GM19035 (cell line): ENCODE measurements around the gene MEFV.
"Not testable (repeated sequence)": the region's sequence is repeated elsewhere in the genome, so short reads cannot be mapped to it uniquely, and the experiment has no call there.

Experiments
- ATAC-seq: cut with Tn5 transposase; IDR thresholded peaks from one replicate; pipeline ENCODE4 v1.9.1; 2021; ENCODE audit not compliant: unreplicated experiment

The MEFV gene

GRCh38 chr16:3256146-3256865 is at the start of gene MEFV:
TSS of gene MEFV (minus strand) at chr16:3256633. CDS start at chr16:3256587, 46 bp downstream.
- ATAC-seq, result no peak

DNA sequence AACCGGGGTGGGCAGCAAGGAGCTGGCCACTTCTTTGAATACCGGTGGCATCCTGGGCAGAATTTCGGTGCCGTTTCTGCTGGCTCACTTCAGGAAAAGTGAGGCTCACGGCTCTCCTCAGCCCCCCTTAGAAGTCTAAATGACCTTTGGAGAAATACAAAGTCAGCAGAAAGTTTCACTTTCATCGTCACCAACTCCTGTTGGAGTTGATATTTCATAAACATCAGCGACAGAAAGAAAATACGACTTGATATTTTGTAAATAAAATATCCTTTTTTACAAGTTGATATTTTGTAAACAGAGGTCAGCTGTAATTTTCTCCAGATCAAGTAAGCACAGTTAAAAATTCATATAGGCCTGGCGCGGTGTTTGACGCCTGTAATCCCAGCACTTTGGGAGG is 49.6 kb upstream of the MEFV start:
- no peak for ATAC-seq

DNA sequence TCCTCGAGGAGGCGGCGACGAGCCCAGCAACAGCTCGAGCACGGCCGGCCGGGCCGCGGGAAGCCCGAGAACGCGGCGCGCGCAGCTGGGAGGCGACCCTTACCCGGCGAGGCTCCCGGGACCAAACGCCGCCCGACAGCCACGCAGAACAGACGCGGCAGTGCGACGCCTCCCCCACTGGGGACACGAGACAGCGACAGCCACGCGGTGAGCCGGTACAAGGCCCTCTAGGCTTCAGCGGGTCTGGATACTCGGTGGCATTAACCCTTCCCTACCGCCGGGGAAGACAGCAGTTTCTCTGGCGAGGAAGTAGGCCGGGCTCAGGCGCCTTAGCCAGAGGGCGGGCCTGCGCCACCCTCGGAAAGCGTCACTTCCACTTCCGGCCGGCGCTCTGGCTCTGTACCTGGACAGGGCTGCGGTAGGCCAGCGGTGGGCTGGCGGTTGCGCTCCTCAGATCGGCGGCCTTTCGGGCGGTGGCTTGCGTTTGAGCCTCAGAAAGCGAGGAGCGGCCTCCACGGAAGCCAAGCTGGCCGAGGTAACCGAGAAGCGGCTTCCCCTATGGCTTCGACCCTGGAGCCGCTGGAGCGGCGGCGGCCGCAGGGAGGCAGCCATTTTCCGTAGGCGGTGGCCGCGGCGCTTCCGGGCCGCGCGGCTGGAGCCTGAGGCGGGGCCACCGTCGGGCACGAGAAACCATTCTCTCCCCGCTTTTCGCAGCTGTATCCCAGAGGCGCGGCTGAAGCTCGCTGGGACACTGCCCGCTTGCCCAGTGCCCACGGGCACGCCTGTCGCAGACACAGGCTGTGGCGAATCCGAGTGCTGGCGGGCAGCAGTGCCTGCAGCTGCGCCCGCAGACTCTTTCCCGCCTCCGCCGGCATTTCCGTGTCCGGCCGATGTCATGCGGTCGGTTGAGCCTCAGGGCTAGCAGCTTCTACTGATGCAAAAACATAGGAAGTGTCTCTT is 49.0 kb upstream of the MEFV start, which contains the start of the genes TIGD7 and ZNF75A:
Gene TIGD7 (minus strand): TSS at position 322 of the 960 bp plus-strand sequence. CDS start 4,816 bp downstream, outside the sequence.
Gene ZNF75A (plus strand): TSS at position 389 of the 960 bp plus-strand sequence. CDS start 2,932 bp downstream, outside the sequence.
- ATAC-seq, result peak; percentile 97

- no peak for ATAC-seq
Observed at GRCh38 chr16:3304370-3304769, 47.9 kb upstream of the MEFV start.

DNA sequence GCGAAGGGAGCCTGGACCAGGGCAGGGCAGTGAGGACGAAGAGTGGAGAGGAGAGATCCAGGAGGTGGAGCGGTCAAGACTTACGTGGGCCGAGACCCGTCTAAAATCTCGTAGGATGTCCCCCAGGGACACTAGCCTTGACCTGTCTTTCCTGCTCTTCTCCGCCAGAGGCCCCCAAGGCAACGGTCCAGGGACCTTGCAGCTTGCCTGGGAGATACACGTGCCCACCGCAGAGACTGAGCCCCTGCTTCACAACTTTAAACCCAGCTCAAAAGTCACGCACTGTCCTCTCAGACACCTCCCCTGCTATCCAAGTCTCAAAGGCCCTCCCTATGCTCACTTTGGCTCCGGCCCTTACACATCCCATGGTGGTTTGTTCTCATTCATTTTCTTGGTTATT is 39.4 kb upstream of the MEFV start:
- no peak for ATAC-seq

- ATAC-seq, result no peak
Observed at GRCh38 chr16:3295209-3295608, 38.8 kb upstream of the MEFV start.

GRCh38 chr16:3292604-3293003 is 36.2 kb upstream of the MEFV start:
- no peak for ATAC-seq

- no peak for ATAC-seq
Observed at GRCh38 chr16:3289998-3290673, 33.7 kb upstream of the MEFV start.

DNA sequence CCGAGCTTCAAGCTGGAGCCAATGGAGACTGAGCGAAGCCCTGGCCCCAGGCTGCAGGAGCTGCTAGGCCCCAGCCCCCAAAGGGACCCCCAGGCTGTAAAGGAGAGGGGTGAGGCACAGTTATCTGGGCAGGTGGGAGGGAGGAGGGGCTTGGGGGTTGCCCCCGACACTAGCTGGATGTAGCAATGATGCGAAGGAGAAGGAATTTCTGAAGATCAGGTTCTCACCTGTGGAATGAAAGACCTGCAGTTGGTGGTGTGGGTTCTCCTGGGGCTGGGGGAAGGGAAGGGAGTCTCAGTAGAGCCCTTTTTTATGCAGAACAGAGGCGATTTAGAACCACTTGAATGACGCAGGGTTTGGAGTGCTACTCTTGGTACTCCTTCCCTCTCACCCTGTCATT is 28.7 kb upstream of the MEFV start:
- no peak for ATAC-seq

GRCh38 chr16:3283543-3284447 is 27.4 kb upstream of the MEFV start:
- ATAC-seq, result peak; percentile 5

GRCh38 chr16:3282730-3283542 is 26.5 kb upstream of the MEFV start, which contains the start of gene ZNF263:
TSS of gene ZNF263 (plus strand) at chr16:3283491. CDS start at chr16:3283819, 328 bp downstream.
- ATAC-seq, result peak; percentile 85

DNA sequence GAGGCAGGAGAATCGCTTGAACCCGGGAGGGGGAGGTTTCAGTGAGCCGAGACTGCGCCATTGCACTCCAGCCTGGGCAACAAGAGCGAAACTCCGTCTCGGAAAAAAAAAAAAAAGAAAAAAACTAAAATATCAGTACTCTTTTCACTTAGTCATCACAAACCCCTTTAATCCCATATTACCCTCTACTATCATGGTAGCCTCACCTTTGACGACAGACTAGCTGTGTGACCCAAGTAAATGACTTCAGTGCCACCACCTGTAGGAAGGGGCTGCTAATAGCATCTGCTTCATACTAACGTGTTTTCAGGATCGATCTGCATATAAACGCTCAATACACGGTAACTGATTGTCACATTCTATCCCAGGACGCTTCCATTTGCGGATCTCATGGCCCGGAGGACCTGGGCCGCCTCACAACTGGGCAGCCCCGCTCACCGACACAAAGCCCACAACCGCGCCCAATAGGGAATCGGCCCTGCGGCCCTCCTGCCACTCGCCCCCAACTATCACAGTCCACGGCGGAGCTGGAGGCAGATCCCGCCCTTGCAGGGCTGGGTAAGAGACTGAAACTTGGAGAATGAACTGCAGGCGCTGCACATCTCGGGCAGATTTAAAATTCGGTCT is 25.8 kb upstream of the MEFV start:
- ATAC-seq, result peak; percentile 14

GRCh38 chr16:3281222-3281820 is 24.9 kb upstream of the MEFV start:
- no peak for ATAC-seq

- no peak for ATAC-seq
Observed at GRCh38 chr16:3276679-3277078, 20.2 kb upstream of the MEFV start.

- no peak for ATAC-seq
Observed at GRCh38 chr16:3274947-3275346, 18.5 kb upstream of the MEFV start.

DNA sequence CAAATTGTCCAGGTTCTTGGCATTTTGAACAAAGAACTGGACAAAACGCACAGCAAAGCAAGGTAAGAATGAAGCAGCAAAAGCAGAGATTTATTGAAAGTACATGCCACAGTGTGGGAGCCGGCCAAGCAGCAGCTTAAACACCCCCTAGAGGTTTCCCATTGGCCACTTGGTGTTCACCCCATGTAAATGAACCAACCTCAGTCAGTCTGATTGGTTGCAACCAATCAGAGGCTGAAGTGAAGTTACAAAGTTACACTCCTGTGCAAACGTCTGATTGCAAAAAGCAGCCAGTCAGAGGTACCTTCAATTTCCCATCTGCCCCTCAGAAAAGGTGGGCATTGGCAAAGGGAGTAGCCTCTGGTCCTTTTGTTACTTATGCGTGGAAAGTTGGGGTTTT is 18.1 kb upstream of the MEFV start:
- no peak for ATAC-seq

- ATAC-seq, result not testable (repeated sequence)
Observed at GRCh38 chr16:3271281-3271680, 14.8 kb upstream of the MEFV start.

DNA sequence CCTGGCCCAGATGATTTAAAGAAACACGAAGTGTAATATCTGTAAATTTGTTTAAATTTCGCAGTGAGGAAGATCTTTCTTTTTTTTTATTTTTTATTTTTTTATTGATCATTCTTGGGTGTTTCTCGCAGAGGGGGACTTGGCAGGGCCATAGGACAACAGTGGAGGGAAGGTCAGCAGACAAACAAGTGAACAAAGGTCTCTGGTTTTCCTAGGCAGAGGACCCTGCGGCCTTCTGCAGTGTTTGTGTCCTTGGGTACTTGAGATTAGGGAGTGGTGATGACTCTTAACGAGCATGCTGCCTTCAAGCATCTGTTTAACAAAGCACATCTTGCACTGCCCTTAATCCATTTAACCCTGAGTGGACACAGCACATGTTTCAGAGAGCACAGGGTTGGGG is 14.3 kb upstream of the MEFV start:
- not testable (repeated sequence) for ATAC-seq
